ENCODE data around the gene WNT9B.
A peak's percentile ranks its signal among the peaks of the same experiment; 100 is the strongest.

WNT9B gene

GRCh38 chr17:46869975-46870803 lies 18.8 kb downstream of the WNT9B start:
- Histone ChIP-seq H2AK5ac (ENCODE audit: low read length, severe bottlenecking) (no peak overlapping the region), H3K4ac (ENCODE audit: low read depth in 1 of 2, low read length in 2 of 2) (no peak overlapping the region), H3K27ac (ENCODE audit: low read length, poor library complexity, severe bottlenecking) (no peak overlapping the region), H3K79me1 (replicated peaks; ENCODE audit: low read length, poor library complexity, severe bottlenecking) (no peaks in the 10 kb centered on the region), H3K4me2 (ENCODE audit: low read length, poor library complexity, severe bottlenecking) (no peak overlapping the region), H3K27me3 (ENCODE audit: control insufficient read depth in 1 of 2, insufficient read depth in 1 of 2, low read length in 2 of 2) (peaks cover 25 to 48% of the 10 kb centered on the region in 2 experiments), H2BK15ac (ENCODE audit: low read depth, poor library complexity, severe bottlenecking) (no peak overlapping the region), H3K36me3 (ENCODE audit: control insufficient read depth in 1 of 2, insufficient read depth in 2 of 2, low read depth in 1 of 2, low read length in 2 of 2) (no peaks in the 10 kb centered on the region), H3K9me3 (ENCODE audit: control insufficient read depth, low read length) (no peaks in the 10 kb centered on the region), H2AFZ (ENCODE audit: low read depth, low read length) (no peak overlapping the region), H3K4me3 (ENCODE audit: insufficient read depth in 1 of 2, low read depth in 1 of 2, low read length in 2 of 2) (no peak overlapping the region), H3K23ac (ENCODE audit: low read length in 2 of 2) (no peak overlapping the region), H4K8ac (ENCODE audit: low read length) (no peak overlapping the region), H3K18ac (ENCODE audit: low read depth in 1 of 2, low read length in 2 of 2) (no peak overlapping the region), H3K4me1 (ENCODE audit: control insufficient read depth, insufficient read depth, low read depth, low read length) (peaks cover 9% of the 10 kb centered on the region), H2BK12ac (ENCODE audit: low read length in 2 of 2) (no peak overlapping the region), H4K91ac (ENCODE audit: low read length) (no peak overlapping the region), H3K14ac (ENCODE audit: low read length in 2 of 2) (no peak overlapping the region), H3K9ac (ENCODE audit: low read length) (no peak overlapping the region), H2BK5ac (ENCODE audit: low read depth, low read length, poor library complexity, severe bottlenecking) (no peak overlapping the region), H2BK120ac (ENCODE audit: low read depth, low read length) (no peak overlapping the region)
- no peak for DNase-seq
- 90% methylated on average over 8 of the region's 9 CpGs for WGBS

- DNase-seq, result no peak
- Histone ChIP-seq H3K9ac (ENCODE audit: low read length) (no peak overlapping the region), H3K4me3 (ENCODE audit: insufficient read depth in 1 of 2, low read depth in 1 of 2, low read length in 2 of 2) (no peak overlapping the region), H3K79me1 (replicated peaks; ENCODE audit: low read length, poor library complexity, severe bottlenecking) (no peaks in the 10 kb centered on the region), H3K9me3 (ENCODE audit: control insufficient read depth, low read length) (no peaks in the 10 kb centered on the region), H2BK5ac (ENCODE audit: low read depth, low read length, poor library complexity, severe bottlenecking) (no peak overlapping the region), H2AFZ (ENCODE audit: low read depth, low read length) (no peak overlapping the region), H2BK12ac (ENCODE audit: low read length in 2 of 2) (no peak overlapping the region), H3K4me2 (ENCODE audit: low read length, poor library complexity, severe bottlenecking) (no peak overlapping the region), H2BK15ac (ENCODE audit: low read depth, poor library complexity, severe bottlenecking) (no peak overlapping the region), H2BK120ac (ENCODE audit: low read depth, low read length) (no peak overlapping the region), H3K27me3 (ENCODE audit: control insufficient read depth in 1 of 2, insufficient read depth in 1 of 2, low read length in 2 of 2) (peaks cover 12 to 48% of the 10 kb centered on the region in 2 experiments), H4K91ac (ENCODE audit: low read length) (no peak overlapping the region), H3K14ac (ENCODE audit: low read length in 2 of 2) (peak overlapping the region in 1 of 2 experiments; percentile 26), H3K36me3 (ENCODE audit: control insufficient read depth in 1 of 2, insufficient read depth in 2 of 2, low read depth in 1 of 2, low read length in 2 of 2) (no peaks in the 10 kb centered on the region), H3K4me1 (ENCODE audit: control insufficient read depth, insufficient read depth, low read depth, low read length) (peaks cover 6% of the 10 kb centered on the region), H3K4ac (ENCODE audit: low read depth in 1 of 2, low read length in 2 of 2) (no peak overlapping the region), H2AK5ac (ENCODE audit: low read length, severe bottlenecking) (no peak overlapping the region), H3K27ac (ENCODE audit: low read length, poor library complexity, severe bottlenecking) (no peak overlapping the region), H3K23ac (ENCODE audit: low read length in 2 of 2) (no peak overlapping the region), H3K18ac (ENCODE audit: low read depth in 1 of 2, low read length in 2 of 2) (no peak overlapping the region), H4K8ac (ENCODE audit: low read length) (no peak overlapping the region)
- 94% methylated on average over 16 of the region's 16 CpGs for WGBS
Observed at GRCh38 chr17:46872421-46872820, 21.0 kb downstream of the WNT9B start.

GRCh38 chr17:46873941-46874645 lies 22.7 kb downstream of the WNT9B start:
- no peak overlapping the region for H4K91ac ChIP-seq (ENCODE audit: low read length)
- H3K23ac ChIP-seq (ENCODE audit: low read length in 2 of 2), result no peak overlapping the region
- no peak overlapping the region for H2BK120ac ChIP-seq (ENCODE audit: low read depth, low read length)
- no peak overlapping the region for H3K4me2 ChIP-seq (ENCODE audit: low read length, poor library complexity, severe bottlenecking)
- no peak overlapping the region for H3K14ac ChIP-seq (ENCODE audit: low read length in 2 of 2)
- no peaks in the 10 kb centered on the region for H3K9me3 ChIP-seq (ENCODE audit: control insufficient read depth, low read length)
- H3K9ac ChIP-seq (ENCODE audit: low read length), result no peak overlapping the region
- 88% methylated on average over 6 of the region's 7 CpGs for WGBS
- no peak overlapping the region for H3K4ac ChIP-seq (ENCODE audit: low read depth in 1 of 2, low read length in 2 of 2)
- H3K36me3 ChIP-seq (ENCODE audit: control insufficient read depth in 1 of 2, insufficient read depth in 2 of 2, low read depth in 1 of 2, low read length in 2 of 2), result no peaks in the 10 kb centered on the region
- H2BK15ac ChIP-seq (ENCODE audit: low read depth, poor library complexity, severe bottlenecking), result no peak overlapping the region
- H3K18ac ChIP-seq (ENCODE audit: low read depth in 1 of 2, low read length in 2 of 2), result no peak overlapping the region
- H3K79me1 ChIP-seq (replicated peaks; ENCODE audit: low read length, poor library complexity, severe bottlenecking), result no peaks in the 10 kb centered on the region
- no peak overlapping the region for H2BK5ac ChIP-seq (ENCODE audit: low read depth, low read length, poor library complexity, severe bottlenecking)
- peaks cover 6% of the 10 kb centered on the region for H3K4me1 ChIP-seq (ENCODE audit: control insufficient read depth, insufficient read depth, low read depth, low read length)
- DNase-seq, result no peak
- H2BK12ac ChIP-seq (ENCODE audit: low read length in 2 of 2), result no peak overlapping the region
- H2AK5ac ChIP-seq (ENCODE audit: low read length, severe bottlenecking), result no peak overlapping the region
- H4K8ac ChIP-seq (ENCODE audit: low read length), result no peak overlapping the region
- H3K27ac ChIP-seq (ENCODE audit: low read length, poor library complexity, severe bottlenecking), result no peak overlapping the region
- no peak overlapping the region for H3K4me3 ChIP-seq (ENCODE audit: insufficient read depth in 1 of 2, low read depth in 1 of 2, low read length in 2 of 2)
- peaks cover 20 to 60% of the 10 kb centered on the region in 2 experiments for H3K27me3 ChIP-seq (ENCODE audit: control insufficient read depth in 1 of 2, insufficient read depth in 1 of 2, low read length in 2 of 2)
- H2AFZ ChIP-seq (ENCODE audit: low read depth, low read length), result no peak overlapping the region

GRCh38 chr17:46874906-46875305 lies 23.5 kb downstream of the WNT9B start:
- Histone ChIP-seq H3K4ac (ENCODE audit: low read depth in 1 of 2, low read length in 2 of 2) (no peak overlapping the region), H3K4me3 (ENCODE audit: insufficient read depth in 1 of 2, low read depth in 1 of 2, low read length in 2 of 2) (peak overlapping the region in 1 of 2 experiments; percentile 5), H3K27ac (ENCODE audit: low read length, poor library complexity, severe bottlenecking) (no peak overlapping the region), H3K4me1 (ENCODE audit: control insufficient read depth, insufficient read depth, low read depth, low read length) (peaks cover 4% of the 10 kb centered on the region), H3K36me3 (ENCODE audit: control insufficient read depth in 1 of 2, insufficient read depth in 2 of 2, low read depth in 1 of 2, low read length in 2 of 2) (no peaks in the 10 kb centered on the region), H2AFZ (ENCODE audit: low read depth, low read length) (no peak overlapping the region), H3K79me1 (replicated peaks; ENCODE audit: low read length, poor library complexity, severe bottlenecking) (no peaks in the 10 kb centered on the region), H2BK15ac (ENCODE audit: low read depth, poor library complexity, severe bottlenecking) (no peak overlapping the region), H3K9ac (ENCODE audit: low read length) (no peak overlapping the region), H3K4me2 (ENCODE audit: low read length, poor library complexity, severe bottlenecking) (no peak overlapping the region), H2BK12ac (ENCODE audit: low read length in 2 of 2) (no peak overlapping the region), H2BK120ac (ENCODE audit: low read depth, low read length) (no peak overlapping the region), H4K8ac (ENCODE audit: low read length) (no peak overlapping the region), H3K14ac (ENCODE audit: low read length in 2 of 2) (no peak overlapping the region), H2AK5ac (ENCODE audit: low read length, severe bottlenecking) (no peak overlapping the region), H3K9me3 (ENCODE audit: control insufficient read depth, low read length) (no peaks in the 10 kb centered on the region), H3K23ac (ENCODE audit: low read length in 2 of 2) (no peak overlapping the region), H3K18ac (ENCODE audit: low read depth in 1 of 2, low read length in 2 of 2) (no peak overlapping the region), H4K91ac (ENCODE audit: low read length) (no peak overlapping the region), H2BK5ac (ENCODE audit: low read depth, low read length, poor library complexity, severe bottlenecking) (no peak overlapping the region), H3K27me3 (ENCODE audit: control insufficient read depth in 1 of 2, insufficient read depth in 1 of 2, low read length in 2 of 2) (peaks cover 24 to 65% of the 10 kb centered on the region in 2 experiments)
- DNase-seq, result no peak
- WGBS, result 94% methylated on average over 16 of the region's 16 CpGs

Measured in mesenchymal stem cell (in vitro differentiated cells and primary cell).